ENCODE measurements around the gene ADAD1. TPM values are rescaled to one million over a fixed set of nuclear protein-coding genes. Genes with fewer than 3 reads are reported as not detected.
A peak's percentile ranks its signal among the peaks of the same experiment; 100 is the strongest.

The ADAD1 gene
- total and polyA plus RNA-seq, 2 of the 4 experiments (the other 2 are of a cell fraction), result not detected

- Histone ChIP-seq H3K9me3 (ENCODE audit: control insufficient read depth, insufficient read depth, low read length) (no peaks in the 10 kb centered on the region), H3K56ac (ENCODE audit: extremely low read depth, insufficient read depth, low read length) (no peak overlapping the region), H4K8ac (ENCODE audit: low read depth in 2 of 2, low read length in 2 of 2) (no peak overlapping the region), H3K36me3 (ENCODE audit: control insufficient read depth, insufficient read depth, low read length) (peaks cover 20% of the 10 kb centered on the region), H3K4me2 (ENCODE audit: low read depth, low read length) (peak overlapping the region; percentile 42; the same call in 1 of the 2 replicates), H3K27me3 (ENCODE audit: control insufficient read depth, insufficient read depth, low read length) (no peaks in the 10 kb centered on the region), H2AK5ac (ENCODE audit: low read depth, low read length) (no peak overlapping the region), H3K4me1 (ENCODE audit: control insufficient read depth, insufficient read depth, low read length) (peaks cover 2% of the 10 kb centered on the region; the same call in 1 of the 2 replicates), H3K18ac (ENCODE audit: low read depth, low read length) (no peak overlapping the region), H3K79me1 (ENCODE audit: low read depth in 1 of 2, low read length in 2 of 2) (no peaks in the 10 kb centered on the region), H2BK15ac (ENCODE audit: low read depth, low read length) (no peak overlapping the region), H4K5ac (ENCODE audit: low read depth, low read length) (no peak overlapping the region), H3K9ac (ENCODE audit: low read depth, low read length) (no peak overlapping the region), H4K91ac (ENCODE audit: insufficient read depth, low read depth, low read length) (no peak overlapping the region), H3K14ac (replicated peaks; ENCODE audit: low read depth, low read length) (no peak overlapping the region), H3K4me3 (ENCODE audit: insufficient read depth, low read depth, low read length) (no peak overlapping the region), H3K9me1 (ENCODE audit: insufficient read depth, low read length) (0 out of 2 replicates have a peak, but pooled peaks cover 2% of the 10 kb centered on the region), H3K4ac (ENCODE audit: low read depth, low read length) (no peak overlapping the region), H2AK9ac (replicated peaks; ENCODE audit: low read depth, low read length, poor library complexity) (no peak overlapping the region), H2BK5ac (ENCODE audit: low read depth, low read length, poor library complexity, severe bottlenecking) (no peak overlapping the region), H3K23ac (ENCODE audit: low read depth, low read length) (no peak overlapping the region), H2BK120ac (ENCODE audit: low read depth, low read length) (no peak overlapping the region), H3K27ac (ENCODE audit: insufficient read depth, low read length) (no peak overlapping the region), H4K20me1 (ENCODE audit: insufficient read depth, low read length) (no peaks in the 10 kb centered on the region; the same call in 1 of the 2 replicates), H2BK20ac (ENCODE audit: low read depth, low read length) (no peak overlapping the region), H2AFZ (replicated peaks; ENCODE audit: low read length, poor library complexity) (no peak overlapping the region)
- WGBS, 2 experiments (ENCODE audit: extremely low coverage in 2 of 2, insufficient read length in 1 of 2), result no CpG with 5 or more reads among the region's 5 CpGs
- CTCF ChIA-PET, result interaction anchor here (1.2 kb wide), 1 partner anchor 11 kb away, joined by 3 read pairs; no protein-coding TSS in a partner anchor
- in situ Hi-C loops (cut with MboI; ENCODE audit: low sequenced_read_pairs) (no loop called here), dilution Hi-C loops (cut with HindIII; ENCODE audit: low sequenced_read_pairs, unreplicated experiment) (no loop called here), intact Hi-C loops (cut with micrococcal nuclease) (no loop called here)
- POLR2A ChIA-PET (ENCODE audit: unreplicated experiment), result no interaction called here
- ATAC-seq (ENCODE audit: low read depth) (no peak), DNase-seq (no peak)
- BruUV-seq (replicated peaks), result no TSS peak
- TF ChIP-seq RFX5 (IDR thresholded peaks at IDR 0.05; ENCODE audit: low read depth, low read length) (no peak), RAD21 (IDR thresholded peaks at IDR 0.05; ENCODE audit: low read length) (no peak), FOS (IDR thresholded peaks at IDR 0.05; ENCODE audit: low read depth, low read length) (no peak), MAFK (IDR thresholded peaks at IDR 0.05; ENCODE audit: low read depth, low read length) (peak; percentile 64), CTCF (conservative IDR thresholded peaks at IDR 0.05; ENCODE audit: low read depth, low read length) (no peak)
Measured at GRCh38 chr4:122346503-122346902, 32.3 kb upstream of the ADAD1 start.
